K562 (cell line): Measurements from ENCODE around the gene FMN1.

Experiments
- ATF4 ChIP-seq: fragments of 450-650 bp; formaldehyde crosslinking; IDR thresholded peaks from 2 replicates; pipeline ENCODE4 v1.4.0; 2022; ENCODE audit warnings: mild to moderate bottlenecking, moderate library complexity
- ATF7 ChIP-seq: fragments of 450-650 bp; IDR thresholded peaks from 2 replicates; pipeline ENCODE4 v1.7.1; 2014; ENCODE audit warnings: mild to moderate bottlenecking, moderate library complexity
- CCAR2 ChIP-seq: fragments of 200-400 bp; formaldehyde crosslinking; IDR thresholded peaks from 2 replicates; pipeline ENCODE4 v1.6.1; 2017; ENCODE audit warnings: mild to moderate bottlenecking, low read depth, low read length
- CTCF ChIP-seq, 3 experiments: IDR thresholded peaks in 2 of 3; conservative IDR thresholded peaks in 1 of 3; 2 replicates each; pipeline ENCODE4 v1.5.1; 2011 to 2012; ENCODE audit warnings: low read length in 3 of 3, mild to moderate bottlenecking in 3 of 3, control low read depth in 2 of 3, improper control_type of control experiment in 1 of 3, inconsistent platforms in 1 of 3, low read depth in 1 of 3, mixed read lengths in 1 of 3, moderate library complexity in 1 of 3; ENCODE audit not compliant: insufficient read depth in 2 of 3
- EP300 ChIP-seq: IDR thresholded peaks from 2 replicates; pipeline ENCODE4 v1.6.1; 2012; ENCODE audit warnings: low read length, improper control_type of control experiment
- EZH2 ChIP-seq: IDR thresholded peaks from 2 replicates; pipeline ENCODE4 v1.6.1; 2012; ENCODE audit warnings: low read depth, mild to moderate bottlenecking, inconsistent platforms, low read length, borderline replicate concordance
- POLR2A ChIP-seq: fragments of 450-650 bp; conservative IDR thresholded peaks from 2 replicates; pipeline ENCODE4 v1.6.1; 2016
- SETDB1 ChIP-seq: IDR thresholded peaks from one replicate; pipeline ENCODE4 v1.6.1; 2012; ENCODE audit warnings: low read length, control low read depth, inconsistent platforms
- SOX6 ChIP-seq: fragments of 450-650 bp; IDR thresholded peaks from 2 replicates; pipeline ENCODE4 v1.6.1; 2014; ENCODE audit warnings: mild to moderate bottlenecking
- USF1 ChIP-seq: sonication (generic); formaldehyde crosslinking; IDR thresholded peaks from 2 replicates; pipeline ENCODE4 v1.9.0; 2022; ENCODE audit warnings: mild to moderate bottlenecking, missing genetic modification reagents
- ZBTB8A ChIP-seq: fragments of 450-650 bp; IDR thresholded peaks from 2 replicates; pipeline ENCODE4 v1.6.1; 2018; ENCODE audit warnings: mild to moderate bottlenecking, moderate library complexity; ENCODE audit not compliant: partially characterized antibody
- ZNF124 ChIP-seq: sonication (generic); formaldehyde crosslinking; IDR thresholded peaks from 2 replicates; pipeline ENCODE4 v1.8.1; 2022; ENCODE audit warnings: missing genetic modification reagents

GRCh38 chr15:32991619-32992111 is 202.8 kb downstream of the FMN1 start:
- TF ChIP-seq POLR2A (no peak), CCAR2 (no peak), SOX6 (no peak), ATF7 (no peak), ZBTB8A (no peak), SETDB1 (no peak), CTCF (IDR thresholded peaks at IDR 0.05 in 2 of 3, conservative IDR thresholded peaks at IDR 0.05 in 1 of 3; ENCODE audit: insufficient read depth in 2 of 3, low read depth in 1 of 3, low read length in 3 of 3) (no peak), EZH2 (no peak), ATF4 (CRISPR knock-in tag) (no peak), USF1 (CRISPR knock-in tag) (no peak), ZNF124 (no peak), EP300 (no peak)
